Retinal pigment epithelial cell (primary cell): ENCODE data around the gene TTR.

Experiments used
- DNase-seq: peaks from one replicate; pipeline ENCODE4 v3.0.0-alpha.2; 2010; ENCODE audit warnings: low read depth
- H3K4me3 ChIP-seq: 2 replicates; pipeline ENCODE4 v1.5.1; 2011; ENCODE audit warnings: mild to moderate bottlenecking, low read length, control low read depth, moderate library complexity
- TF ChIP-seq, protein P1 (sequence below): conservative IDR thresholded peaks from 2 replicates; pipeline ENCODE4 v1.5.1; 2011; ENCODE audit warnings: low read depth, low read length, control low read depth, inconsistent platforms

The TTR gene

DNA sequence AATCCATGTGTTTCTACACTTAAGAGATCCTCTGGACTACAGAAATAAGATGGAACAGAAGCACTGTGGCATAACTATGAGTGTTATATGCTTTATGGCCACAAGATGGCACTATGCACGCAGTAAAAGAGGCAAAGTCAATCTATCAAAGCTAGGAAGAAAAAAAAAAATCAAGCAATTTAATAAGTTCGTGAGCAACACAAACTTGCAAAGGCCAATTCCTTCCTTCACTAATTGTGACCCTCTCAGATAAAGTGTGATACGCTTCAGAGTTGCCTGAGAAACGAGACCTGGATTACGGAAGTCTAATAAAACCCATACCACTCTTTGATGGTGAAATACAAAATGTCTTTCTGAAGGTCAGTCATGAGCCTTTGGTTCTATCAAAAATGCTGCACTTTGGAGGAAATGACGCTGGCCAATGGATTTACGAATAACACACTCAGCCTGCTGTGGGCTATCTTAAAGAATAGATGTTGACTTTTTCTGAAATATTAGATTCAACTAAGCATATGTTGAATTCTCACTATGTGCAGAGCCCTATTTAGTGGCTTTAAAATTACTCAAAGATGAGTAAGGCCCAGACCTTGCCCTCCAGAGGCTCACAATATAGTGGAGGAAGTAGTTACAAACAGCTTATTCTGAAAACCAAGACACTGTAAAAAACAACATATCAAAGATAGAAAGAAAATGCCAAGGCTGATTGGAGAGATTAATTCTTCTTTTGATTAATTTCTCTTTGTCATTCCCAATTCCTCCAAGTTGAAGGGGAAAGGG, 35.5 kb upstream of the TTR start:
- TF ChIP-seq, protein P1, sequence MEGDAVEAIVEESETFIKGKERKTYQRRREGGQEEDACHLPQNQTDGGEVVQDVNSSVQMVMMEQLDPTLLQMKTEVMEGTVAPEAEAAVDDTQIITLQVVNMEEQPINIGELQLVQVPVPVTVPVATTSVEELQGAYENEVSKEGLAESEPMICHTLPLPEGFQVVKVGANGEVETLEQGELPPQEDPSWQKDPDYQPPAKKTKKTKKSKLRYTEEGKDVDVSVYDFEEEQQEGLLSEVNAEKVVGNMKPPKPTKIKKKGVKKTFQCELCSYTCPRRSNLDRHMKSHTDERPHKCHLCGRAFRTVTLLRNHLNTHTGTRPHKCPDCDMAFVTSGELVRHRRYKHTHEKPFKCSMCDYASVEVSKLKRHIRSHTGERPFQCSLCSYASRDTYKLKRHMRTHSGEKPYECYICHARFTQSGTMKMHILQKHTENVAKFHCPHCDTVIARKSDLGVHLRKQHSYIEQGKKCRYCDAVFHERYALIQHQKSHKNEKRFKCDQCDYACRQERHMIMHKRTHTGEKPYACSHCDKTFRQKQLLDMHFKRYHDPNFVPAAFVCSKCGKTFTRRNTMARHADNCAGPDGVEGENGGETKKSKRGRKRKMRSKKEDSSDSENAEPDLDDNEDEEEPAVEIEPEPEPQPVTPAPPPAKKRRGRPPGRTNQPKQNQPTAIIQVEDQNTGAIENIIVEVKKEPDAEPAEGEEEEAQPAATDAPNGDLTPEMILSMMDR = peak; percentile 76
- H3K4me3 ChIP-seq = no peak overlapping the region
- peak; percentile 37 for DNase-seq

DNA sequence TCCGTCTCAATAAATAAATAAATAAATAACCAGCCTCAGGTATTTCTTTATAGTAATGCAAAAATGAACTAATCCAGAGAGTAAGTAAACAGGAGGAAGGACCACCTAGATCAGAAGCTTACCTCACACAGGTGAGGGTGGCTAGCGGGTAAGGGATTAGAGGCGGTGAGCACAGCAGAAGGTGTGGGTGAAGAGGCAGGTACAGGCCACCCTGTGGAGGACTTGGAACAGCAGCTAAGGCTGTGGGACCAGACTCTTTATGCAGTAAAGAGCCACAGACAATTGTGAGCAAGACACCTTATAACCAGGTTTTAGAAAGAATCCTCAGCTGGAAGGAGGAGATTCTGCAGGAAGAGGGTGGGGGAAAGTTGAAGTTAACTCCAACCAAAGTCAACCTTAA, 34.2 kb upstream of the TTR start:
- DNase-seq = no peak
- TF ChIP-seq, protein P1 = no peak
- no peak overlapping the region for H3K4me3 ChIP-seq

DNA sequence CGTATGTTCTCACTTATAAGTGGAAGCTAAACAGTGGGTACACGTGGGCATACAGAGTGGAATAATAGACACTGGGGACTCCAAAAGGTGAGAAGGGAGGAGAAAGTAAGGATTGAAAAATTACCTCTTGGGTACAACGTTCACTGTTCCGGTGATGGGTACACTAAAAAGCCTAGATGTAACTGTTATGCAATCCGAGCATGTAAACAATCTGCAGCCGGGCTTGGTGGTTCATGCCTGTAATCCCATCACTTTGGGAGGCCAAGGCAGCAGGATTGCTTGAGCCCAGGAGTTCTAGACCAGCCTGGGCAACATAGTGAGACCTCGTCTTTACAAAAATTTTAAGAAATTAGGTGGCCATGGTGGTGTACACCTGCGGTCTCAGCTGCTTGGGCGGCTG, 33.1 kb upstream of the TTR start:
- TF ChIP-seq, protein P1 = no peak
- DNase-seq = no peak
- H3K4me3 ChIP-seq = no peak overlapping the region

- TF ChIP-seq, protein P1 = no peak
- no peak overlapping the region for H3K4me3 ChIP-seq
- DNase-seq = peak; percentile 77
Observed at GRCh38 chr18:31562726-31563125, 29.0 kb upstream of the TTR start.

DNA sequence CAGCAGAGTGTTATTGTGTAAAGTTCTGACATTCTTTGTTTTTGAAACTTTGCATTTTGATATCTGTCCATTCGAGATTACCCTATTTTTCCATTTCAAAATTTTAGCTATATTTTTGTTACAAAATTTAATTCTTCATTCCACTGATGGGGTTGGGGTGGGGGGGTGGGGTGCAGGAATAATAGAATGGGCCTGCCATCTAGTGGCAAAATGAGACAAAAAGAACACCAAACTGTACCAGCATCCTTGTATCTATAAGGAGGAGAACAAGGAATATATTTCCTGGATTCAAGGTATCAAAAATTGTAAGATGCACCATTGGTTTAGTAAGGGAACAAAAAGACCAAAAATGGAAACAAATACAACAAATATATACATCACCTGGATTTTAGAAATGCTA, 27.9 kb upstream of the TTR start:
- no peak for DNase-seq
- TF ChIP-seq, protein P1 = peak; percentile 9
- no peak overlapping the region for H3K4me3 ChIP-seq

DNA sequence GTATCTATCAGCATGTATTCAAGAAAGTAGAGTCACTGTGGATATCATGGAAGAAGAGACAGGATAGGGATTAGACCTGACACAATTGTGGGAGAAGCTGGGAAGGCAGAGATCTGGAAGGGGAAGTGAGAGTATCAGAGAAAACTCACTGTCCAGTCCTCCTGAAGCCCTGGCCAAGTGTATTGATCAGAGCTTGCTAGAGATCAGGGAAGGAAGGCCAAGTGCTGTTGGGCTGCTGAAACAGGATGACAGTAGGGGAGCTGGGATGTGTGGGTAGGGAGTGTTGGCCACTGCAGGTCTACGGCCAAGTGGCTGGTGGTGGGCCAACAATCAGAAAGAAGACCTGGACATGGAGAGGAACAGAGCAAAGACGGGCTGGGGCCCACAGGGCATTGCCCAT, 26.3 kb upstream of the TTR start:
- no peak overlapping the region for H3K4me3 ChIP-seq
- no peak for DNase-seq
- TF ChIP-seq, protein P1 = no peak
